Measurements from ENCODE around the gene EPG5. TPM values are rescaled to one million over a fixed set of nuclear protein-coding genes. Genes with fewer than 3 reads are reported as not detected.

EPG5 gene
- total RNA-seq, 1 experiment from 2014 or later, result 12.9 TPM

DNA sequence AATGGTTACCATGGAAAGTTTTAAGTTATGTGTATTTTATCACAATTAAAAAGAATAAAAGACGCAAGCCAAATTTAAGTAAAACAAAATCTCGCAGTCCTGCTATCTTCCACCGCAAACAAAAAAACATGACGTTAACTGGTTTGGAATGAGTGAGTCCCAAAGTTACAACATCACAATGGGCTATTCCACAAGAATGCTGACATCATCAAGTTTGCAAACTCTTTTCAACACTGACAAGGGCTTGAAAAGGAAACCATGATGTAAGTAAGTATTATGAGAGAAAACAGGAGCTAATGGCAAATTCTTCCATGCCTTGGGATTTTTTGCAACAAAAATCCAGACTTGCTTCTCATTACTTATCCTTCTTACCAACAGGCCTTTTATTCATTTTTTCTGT is 110.6 kb downstream of the EPG5 start:
- no peak for TF ChIP-seq POLR2AphosphoS5 (IDR thresholded peaks at IDR 0.05; ENCODE audit: low read depth, low read length)
- TF ChIP-seq, protein P1, sequence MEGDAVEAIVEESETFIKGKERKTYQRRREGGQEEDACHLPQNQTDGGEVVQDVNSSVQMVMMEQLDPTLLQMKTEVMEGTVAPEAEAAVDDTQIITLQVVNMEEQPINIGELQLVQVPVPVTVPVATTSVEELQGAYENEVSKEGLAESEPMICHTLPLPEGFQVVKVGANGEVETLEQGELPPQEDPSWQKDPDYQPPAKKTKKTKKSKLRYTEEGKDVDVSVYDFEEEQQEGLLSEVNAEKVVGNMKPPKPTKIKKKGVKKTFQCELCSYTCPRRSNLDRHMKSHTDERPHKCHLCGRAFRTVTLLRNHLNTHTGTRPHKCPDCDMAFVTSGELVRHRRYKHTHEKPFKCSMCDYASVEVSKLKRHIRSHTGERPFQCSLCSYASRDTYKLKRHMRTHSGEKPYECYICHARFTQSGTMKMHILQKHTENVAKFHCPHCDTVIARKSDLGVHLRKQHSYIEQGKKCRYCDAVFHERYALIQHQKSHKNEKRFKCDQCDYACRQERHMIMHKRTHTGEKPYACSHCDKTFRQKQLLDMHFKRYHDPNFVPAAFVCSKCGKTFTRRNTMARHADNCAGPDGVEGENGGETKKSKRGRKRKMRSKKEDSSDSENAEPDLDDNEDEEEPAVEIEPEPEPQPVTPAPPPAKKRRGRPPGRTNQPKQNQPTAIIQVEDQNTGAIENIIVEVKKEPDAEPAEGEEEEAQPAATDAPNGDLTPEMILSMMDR (IDR thresholded peaks at IDR 0.05), result no peak
- TF ChIP-seq, protein P2, sequence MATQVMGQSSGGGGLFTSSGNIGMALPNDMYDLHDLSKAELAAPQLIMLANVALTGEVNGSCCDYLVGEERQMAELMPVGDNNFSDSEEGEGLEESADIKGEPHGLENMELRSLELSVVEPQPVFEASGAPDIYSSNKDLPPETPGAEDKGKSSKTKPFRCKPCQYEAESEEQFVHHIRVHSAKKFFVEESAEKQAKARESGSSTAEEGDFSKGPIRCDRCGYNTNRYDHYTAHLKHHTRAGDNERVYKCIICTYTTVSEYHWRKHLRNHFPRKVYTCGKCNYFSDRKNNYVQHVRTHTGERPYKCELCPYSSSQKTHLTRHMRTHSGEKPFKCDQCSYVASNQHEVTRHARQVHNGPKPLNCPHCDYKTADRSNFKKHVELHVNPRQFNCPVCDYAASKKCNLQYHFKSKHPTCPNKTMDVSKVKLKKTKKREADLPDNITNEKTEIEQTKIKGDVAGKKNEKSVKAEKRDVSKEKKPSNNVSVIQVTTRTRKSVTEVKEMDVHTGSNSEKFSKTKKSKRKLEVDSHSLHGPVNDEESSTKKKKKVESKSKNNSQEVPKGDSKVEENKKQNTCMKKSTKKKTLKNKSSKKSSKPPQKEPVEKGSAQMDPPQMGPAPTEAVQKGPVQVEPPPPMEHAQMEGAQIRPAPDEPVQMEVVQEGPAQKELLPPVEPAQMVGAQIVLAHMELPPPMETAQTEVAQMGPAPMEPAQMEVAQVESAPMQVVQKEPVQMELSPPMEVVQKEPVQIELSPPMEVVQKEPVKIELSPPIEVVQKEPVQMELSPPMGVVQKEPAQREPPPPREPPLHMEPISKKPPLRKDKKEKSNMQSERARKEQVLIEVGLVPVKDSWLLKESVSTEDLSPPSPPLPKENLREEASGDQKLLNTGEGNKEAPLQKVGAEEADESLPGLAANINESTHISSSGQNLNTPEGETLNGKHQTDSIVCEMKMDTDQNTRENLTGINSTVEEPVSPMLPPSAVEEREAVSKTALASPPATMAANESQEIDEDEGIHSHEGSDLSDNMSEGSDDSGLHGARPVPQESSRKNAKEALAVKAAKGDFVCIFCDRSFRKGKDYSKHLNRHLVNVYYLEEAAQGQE (IDR thresholded peaks at IDR 0.05; ENCODE audit: insufficient read depth in 1 of 2, low read depth in 2 of 2, low read length in 1 of 2), result no peak
- no peak for TF ChIP-seq TCF7L2 (IDR thresholded peaks at IDR 0.05; ENCODE audit: low read depth, low read length)
- TF ChIP-seq SIN3A (IDR thresholded peaks at IDR 0.05; ENCODE audit: borderline replicate concordance, insufficient read depth, low read depth, low read length), result no peak
- no peaks in the 10 kb centered on the region for H3K4me1 ChIP-seq (ENCODE audit: control insufficient read depth, insufficient read depth, low read length)
- no TSS peak for BruUV-seq (replicated peaks)
- H3K36me3 ChIP-seq (ENCODE audit: control insufficient read depth, insufficient read depth, low read length), result no peaks in the 10 kb centered on the region; the same call in 1 of the 2 replicates
- intact Hi-C loops (cut with micrococcal nuclease; ENCODE audit: unreplicated experiment) (no loop called here), in situ Hi-C loops (cut with HindIII; ENCODE audit: low pct_unique_long_range_greater_than_20kb, low sequenced_read_pairs) (no loop called here)
- no peaks in the 10 kb centered on the region for H3K9me3 ChIP-seq (ENCODE audit: control insufficient read depth, insufficient read depth, low read depth, low read length)
- no peak overlapping the region for H3K4me3 ChIP-seq (ENCODE audit: low read depth in 2 of 2, low read length in 2 of 2)
- ChIA-PET POLR2A (no interaction called here), CTCF (no interaction called here)
- no peak for ATAC-seq
- H3K27me3 ChIP-seq (ENCODE audit: control insufficient read depth, insufficient read depth, low read length), result no peaks in the 10 kb centered on the region
- H3K27ac ChIP-seq (ENCODE audit: low read length), result no peak overlapping the region
- DNase-seq (ENCODE audit: low read depth, low spot score), result no peak

DNA sequence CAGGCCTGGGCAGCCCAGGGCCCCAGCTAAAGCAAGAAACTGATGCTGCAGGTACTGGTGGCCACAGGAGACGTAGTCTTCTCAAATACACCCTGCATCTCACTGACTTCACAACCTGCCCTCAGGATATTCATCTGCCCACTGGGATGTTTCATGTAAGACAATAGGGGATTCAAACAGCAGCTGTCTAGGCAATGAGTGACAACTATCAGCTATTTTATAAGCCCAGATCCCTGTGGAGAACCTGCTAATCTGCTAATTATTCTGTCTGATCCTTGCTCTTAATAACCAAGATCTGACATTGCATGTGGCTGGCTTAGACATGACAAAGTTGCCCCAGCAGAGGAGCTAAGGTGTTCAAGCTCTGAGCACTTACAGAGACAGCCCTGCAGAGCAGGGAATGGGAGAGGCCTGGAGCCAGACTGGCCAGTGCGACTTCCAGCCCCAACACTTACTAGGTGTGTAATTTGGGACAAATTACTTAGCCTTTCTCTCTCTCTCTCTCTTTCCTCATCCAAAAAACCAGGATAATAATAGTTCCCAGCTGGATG is 113.0 kb downstream of the EPG5 start:
- CTCF ChIA-PET, result no interaction called here

More for the DNA sequence above, 113.0 kb downstream of the EPG5 start:
- H3K27me3 ChIP-seq (ENCODE audit: control insufficient read depth, insufficient read depth, low read length), result no peaks in the 10 kb centered on the region
- no peak for ATAC-seq
- H3K9me3 ChIP-seq (ENCODE audit: control insufficient read depth, insufficient read depth, low read depth, low read length), result no peaks in the 10 kb centered on the region
- no peaks in the 10 kb centered on the region for H3K4me1 ChIP-seq (ENCODE audit: control insufficient read depth, insufficient read depth, low read length)
- TF ChIP-seq, protein P1 (IDR thresholded peaks at IDR 0.05), result no peak
- TF ChIP-seq, protein P2 (IDR thresholded peaks at IDR 0.05; ENCODE audit: insufficient read depth in 1 of 2, low read depth in 2 of 2, low read length in 1 of 2), result no peak
- no peak for DNase-seq (ENCODE audit: low read depth, low spot score)
- no peak overlapping the region for H3K27ac ChIP-seq (ENCODE audit: low read length)
- no peaks in the 10 kb centered on the region; the same call in 1 of the 2 replicates for H3K36me3 ChIP-seq (ENCODE audit: control insufficient read depth, insufficient read depth, low read length)
- intact Hi-C loops (cut with micrococcal nuclease; ENCODE audit: unreplicated experiment), result no loop called here
- in situ Hi-C loops (cut with HindIII; ENCODE audit: low pct_unique_long_range_greater_than_20kb, low sequenced_read_pairs), result no loop called here
- BruUV-seq (replicated peaks), result no TSS peak
- POLR2A ChIA-PET, result no interaction called here
- H3K4me3 ChIP-seq (ENCODE audit: low read depth in 2 of 2, low read length in 2 of 2), result no peak overlapping the region

Data from Panc1 (cell line).